ENCODE measurements around the gene JARID2. TPM values are rescaled to one million over a fixed set of nuclear protein-coding genes. Genes with fewer than 3 reads are reported as not detected.
A peak's percentile ranks its signal among the peaks of the same experiment; 100 is the strongest.

Gene JARID2
- total RNA-seq, 2 donors from 2014 or later = 10.0 to 11.2 TPM

GRCh38 chr6:15569035-15569995 lies 323.4 kb downstream of the JARID2 start:
- DNase-seq (no peak), ATAC-seq (peak; percentile 67)
- intact Hi-C loops (cut with DNase I, micrococcal nuclease) = no loop called here

GRCh38 chr6:15570171-15570570 lies 324.3 kb downstream of the JARID2 start:
- intact Hi-C loops (cut with DNase I, micrococcal nuclease) = no loop called here
- ATAC-seq = no peak
- no peak for DNase-seq

All from left colon (tissue), 2 donors.